ENCODE measurements around the gene PIGX. TPM values are rescaled to one million over a fixed set of nuclear protein-coding genes. Genes with fewer than 3 reads are reported as not detected.

PIGX gene
- total RNA-seq (2014; rRNA removed; shearing (Covaris generic)), result 34.7 and 47.1 TPM in 2 replicates

DNA sequence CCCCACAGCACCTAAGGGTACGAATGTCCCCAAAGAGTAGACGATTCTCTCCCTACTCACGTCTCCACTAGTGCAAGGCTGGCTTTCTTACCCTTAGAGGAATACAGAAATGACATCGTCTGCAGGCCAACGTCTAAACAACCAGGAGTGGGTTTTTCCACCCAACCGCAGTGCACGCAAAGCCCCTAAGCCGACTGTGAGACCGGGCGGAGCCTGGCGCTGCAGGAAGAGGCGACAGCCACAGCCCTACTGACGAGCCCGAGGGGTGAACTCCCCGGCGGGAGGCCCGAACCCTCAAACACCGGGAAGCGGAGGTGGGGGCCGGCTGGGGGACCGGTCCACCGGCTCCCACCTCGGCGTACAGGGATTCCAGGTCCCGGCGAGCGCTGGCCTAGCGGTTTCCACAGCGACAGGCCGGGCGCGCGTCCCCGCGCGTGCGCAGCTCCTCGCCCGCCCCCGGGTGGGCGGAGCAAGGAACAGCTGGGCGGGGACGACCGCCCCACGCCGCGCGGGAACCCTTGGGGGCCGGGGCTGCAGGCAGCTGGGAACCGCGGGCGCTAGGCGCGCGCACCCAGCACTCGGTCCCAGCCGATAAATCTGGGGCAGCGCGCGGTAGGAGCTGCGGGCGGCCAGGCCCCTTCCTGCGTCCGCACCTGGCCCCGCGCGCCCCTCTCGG is at the start of gene PIGX, which contains the start of gene CEP19:
TSS of gene PIGX (plus strand) at position 540 of the 676 bp plus-strand sequence.
TSS of gene CEP19 (minus strand) at position 413 of the 676 bp plus-strand sequence. CDS start 3,593 bp downstream, outside the sequence.
- Histone ChIP-seq H3K4me3 (peak within 1 kb of the TSS; percentile 87), H3K27me3 (no peaks in the 10 kb centered on the region), H3K9me3 (replicated peaks) (no peaks in the 10 kb centered on the region), H3K4me1 (no peaks in the 10 kb centered on the region), H3K27ac (peak within 1 kb of the TSS; percentile 42), H3K36me3 (no peaks in the 10 kb centered on the region)
- peak; percentile 80 to 87 for DNase-seq

GRCh38 chr3:196662711-196663571 is 49.2 kb upstream of the PIGX start:
- Histone ChIP-seq H3K4me1 (peaks cover 22% of the 10 kb centered on the region), H3K27me3 (no peaks in the 10 kb centered on the region), H3K27ac (no peak overlapping the region), H3K36me3 (no peaks in the 10 kb centered on the region), H3K4me3 (no peak overlapping the region), H3K9me3 (replicated peaks) (no peaks in the 10 kb centered on the region)
- no peak for DNase-seq

- Histone ChIP-seq H3K4me1 (peaks cover 20% of the 10 kb centered on the region), H3K27me3 (no peaks in the 10 kb centered on the region), H3K27ac (peak overlapping the region; percentile 71), H3K9me3 (replicated peaks) (no peaks in the 10 kb centered on the region), H3K36me3 (no peaks in the 10 kb centered on the region), H3K4me3 (no peak overlapping the region)
- peak; percentile 95 to 99 for DNase-seq
These were observed 45.9 kb upstream of the PIGX start for GRCh38 chr3:196666001-196666867.

DNA sequence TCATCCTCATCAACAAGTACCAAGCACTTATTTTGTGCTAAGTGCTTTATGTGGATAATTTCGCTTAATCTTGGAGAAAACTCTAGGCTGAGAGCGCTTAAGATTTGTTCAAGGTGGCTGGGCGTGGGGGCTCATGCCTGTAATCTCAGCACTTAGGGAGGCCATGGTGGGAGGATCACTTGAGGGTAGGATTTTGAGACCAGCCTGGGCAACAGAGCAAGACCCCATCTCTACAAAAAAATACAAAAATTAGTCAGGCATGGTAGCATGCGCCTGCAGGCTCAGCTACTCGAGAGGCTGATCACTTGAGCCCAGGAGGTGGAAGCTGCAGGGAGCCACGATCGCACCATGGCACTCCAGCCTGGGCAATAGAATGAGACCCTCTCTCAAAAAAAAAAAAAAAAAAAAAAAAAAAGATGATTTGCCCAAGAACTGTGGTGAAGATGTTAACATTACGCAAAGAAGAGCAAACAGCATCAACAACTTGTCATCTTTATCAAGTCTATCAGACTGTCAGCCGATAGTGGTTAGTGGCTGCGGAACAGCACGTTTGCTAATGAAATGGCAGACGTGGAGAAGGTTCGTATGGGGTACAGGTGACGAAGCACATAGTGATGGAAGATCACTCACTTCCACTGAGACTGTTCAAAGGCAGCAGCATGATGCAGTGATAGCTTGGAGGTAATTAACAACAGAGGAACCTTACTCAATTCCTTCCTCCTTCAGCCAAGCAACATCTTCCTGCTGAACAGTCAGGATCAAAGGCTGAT is 44.9 kb upstream of the PIGX start:
- peaks cover 16% of the 10 kb centered on the region for H3K4me1 ChIP-seq
- H3K27me3 ChIP-seq, result no peaks in the 10 kb centered on the region
- DNase-seq, result no peak
- no peak overlapping the region for H3K27ac ChIP-seq
- H3K4me3 ChIP-seq, result no peak overlapping the region
- H3K36me3 ChIP-seq, result no peaks in the 10 kb centered on the region
- no peaks in the 10 kb centered on the region for H3K9me3 ChIP-seq (replicated peaks)

GRCh38 chr3:196670339-196670738 is 41.8 kb upstream of the PIGX start:
- no peaks in the 10 kb centered on the region; the same call in 1 of the 2 replicates for H3K9me3 ChIP-seq (replicated peaks)
- H3K4me1 ChIP-seq, result peaks cover 13% of the 10 kb centered on the region
- no peak overlapping the region for H3K27ac ChIP-seq
- H3K27me3 ChIP-seq, result no peaks in the 10 kb centered on the region
- H3K36me3 ChIP-seq, result no peaks in the 10 kb centered on the region
- H3K4me3 ChIP-seq, result no peak overlapping the region
- no peak for DNase-seq

GRCh38 chr3:196673632-196674031 is 38.5 kb upstream of the PIGX start:
- H3K4me3 ChIP-seq, result no peak overlapping the region
- H3K27ac ChIP-seq, result no peak overlapping the region
- no peaks in the 10 kb centered on the region for H3K36me3 ChIP-seq
- H3K4me1 ChIP-seq, result no peaks in the 10 kb centered on the region
- no peaks in the 10 kb centered on the region; the same call in 1 of the 2 replicates for H3K27me3 ChIP-seq
- H3K9me3 ChIP-seq (replicated peaks), result no peaks in the 10 kb centered on the region; the same call in 1 of the 2 replicates
- no peak for DNase-seq

DNA sequence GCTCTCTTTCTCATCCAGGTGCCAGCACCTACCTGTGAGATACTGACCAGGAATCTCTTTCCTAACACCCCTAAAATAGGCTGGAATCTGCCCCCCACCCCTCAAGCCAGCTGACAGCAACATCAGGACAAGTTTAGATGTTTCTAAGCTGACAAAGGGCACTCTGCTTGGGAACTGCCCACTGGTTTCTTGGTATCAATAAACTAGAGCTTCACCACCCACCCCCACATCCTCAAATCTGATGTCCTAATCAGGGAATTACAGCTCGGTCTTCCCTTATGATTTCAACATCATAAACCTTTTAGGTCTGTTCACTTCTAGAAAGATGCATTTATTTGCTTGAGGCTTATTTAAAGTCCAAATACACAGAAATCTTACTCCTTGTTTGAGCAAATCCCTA is 34.8 kb upstream of the PIGX start:
- no peak overlapping the region for H3K4me3 ChIP-seq
- DNase-seq, result no peak
- no peaks in the 10 kb centered on the region for H3K36me3 ChIP-seq
- no peaks in the 10 kb centered on the region for H3K4me1 ChIP-seq
- H3K27me3 ChIP-seq, result no peaks in the 10 kb centered on the region; the same call in 1 of the 2 replicates
- no peaks in the 10 kb centered on the region; the same call in 1 of the 2 replicates for H3K9me3 ChIP-seq (replicated peaks)
- H3K27ac ChIP-seq, result no peak overlapping the region

DNA sequence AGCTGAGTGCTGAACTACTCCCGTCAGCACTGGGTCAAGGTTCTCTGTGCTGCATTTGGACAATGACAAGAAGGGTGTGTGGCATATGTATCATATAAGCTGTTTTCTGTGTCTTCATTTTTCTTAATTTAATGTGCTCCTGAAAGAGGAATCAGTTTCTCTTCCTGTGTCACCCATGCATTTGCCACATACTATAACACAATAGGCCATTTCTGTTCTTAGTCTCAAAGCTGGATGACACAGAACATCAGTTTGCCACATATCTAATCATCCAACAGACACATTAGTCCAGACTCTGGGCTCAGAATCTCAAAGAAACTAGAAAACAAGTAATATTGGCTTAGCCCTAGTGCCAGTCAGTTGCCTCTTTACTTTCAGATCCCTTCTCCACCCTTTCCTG is 34.2 kb upstream of the PIGX start:
- no peaks in the 10 kb centered on the region; the same call in 1 of the 2 replicates for H3K27me3 ChIP-seq
- H3K36me3 ChIP-seq, result no peaks in the 10 kb centered on the region
- no peak for DNase-seq
- no peaks in the 10 kb centered on the region; the same call in 1 of the 2 replicates for H3K9me3 ChIP-seq (replicated peaks)
- H3K4me1 ChIP-seq, result no peaks in the 10 kb centered on the region
- H3K27ac ChIP-seq, result no peak overlapping the region
- H3K4me3 ChIP-seq, result no peak overlapping the region

DNA sequence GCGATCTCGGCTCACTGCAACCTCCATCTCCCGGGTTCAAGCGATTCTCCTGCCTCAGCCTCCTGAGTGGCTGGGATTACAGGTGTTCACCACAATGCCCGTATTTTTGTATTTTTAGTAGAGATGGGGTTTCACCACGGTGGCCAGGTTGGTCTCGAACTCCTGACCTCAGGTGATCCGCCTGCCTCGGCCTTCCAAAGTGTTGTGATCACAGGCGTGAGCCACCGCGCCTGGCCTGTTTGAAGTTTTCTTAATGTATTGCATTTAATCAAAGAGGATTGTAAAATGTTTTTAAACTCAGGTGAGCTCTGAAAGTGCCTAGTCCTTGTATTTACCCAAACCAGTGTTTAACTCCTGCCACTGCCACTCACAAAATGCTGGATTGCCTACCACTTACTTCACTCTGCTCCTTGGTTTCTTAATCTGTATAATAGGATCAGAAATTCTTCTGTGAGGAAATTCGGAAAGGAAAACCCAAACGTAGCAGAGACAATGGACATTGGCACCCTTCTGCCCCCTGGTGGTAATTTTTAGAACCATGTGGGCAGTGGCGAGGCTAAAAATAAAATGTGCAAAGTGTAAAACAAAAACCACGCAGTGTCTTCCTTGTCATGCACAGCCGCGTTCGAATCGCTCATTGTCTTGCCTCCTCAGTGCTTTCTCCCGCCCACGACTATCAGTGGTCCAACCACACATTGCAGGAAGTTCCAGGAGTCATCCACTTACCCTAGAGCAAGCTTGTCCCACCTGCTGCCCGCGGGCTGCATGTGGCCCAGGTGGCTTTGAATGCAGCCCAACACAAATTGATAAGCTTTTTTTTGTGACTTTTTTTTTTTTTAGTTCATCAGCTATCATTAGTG is 27.4 kb upstream of the PIGX start:
- Histone ChIP-seq H3K9me3 (replicated peaks) (no peaks in the 10 kb centered on the region), H3K4me3 (no peak overlapping the region), H3K36me3 (no peaks in the 10 kb centered on the region), H3K4me1 (no peaks in the 10 kb centered on the region; the same call in 1 of the 2 replicates), H3K27me3 (no peaks in the 10 kb centered on the region; the same call in 1 of the 2 replicates), H3K27ac (no peak overlapping the region)
- DNase-seq, result peak; percentile 30 to 77

- no peak overlapping the region for H3K27ac ChIP-seq
- no peaks in the 10 kb centered on the region; the same call in 1 of the 2 replicates for H3K27me3 ChIP-seq
- no peaks in the 10 kb centered on the region for H3K9me3 ChIP-seq (replicated peaks)
- no peak for DNase-seq
- H3K4me3 ChIP-seq, result no peak overlapping the region
- H3K36me3 ChIP-seq, result no peaks in the 10 kb centered on the region
- no peaks in the 10 kb centered on the region; the same call in 1 of the 2 replicates for H3K4me1 ChIP-seq
These were observed 25.7 kb upstream of the PIGX start for GRCh38 chr3:196686436-196686835.

GRCh38 chr3:196688349-196688748 is 23.8 kb upstream of the PIGX start:
- Histone ChIP-seq H3K27ac (no peak overlapping the region), H3K36me3 (no peaks in the 10 kb centered on the region), H3K27me3 (no peaks in the 10 kb centered on the region; the same call in 1 of the 2 replicates), H3K4me1 (no peaks in the 10 kb centered on the region; the same call in 1 of the 2 replicates), H3K4me3 (no peak overlapping the region), H3K9me3 (replicated peaks) (no peaks in the 10 kb centered on the region)
- DNase-seq, result no peak

DNA sequence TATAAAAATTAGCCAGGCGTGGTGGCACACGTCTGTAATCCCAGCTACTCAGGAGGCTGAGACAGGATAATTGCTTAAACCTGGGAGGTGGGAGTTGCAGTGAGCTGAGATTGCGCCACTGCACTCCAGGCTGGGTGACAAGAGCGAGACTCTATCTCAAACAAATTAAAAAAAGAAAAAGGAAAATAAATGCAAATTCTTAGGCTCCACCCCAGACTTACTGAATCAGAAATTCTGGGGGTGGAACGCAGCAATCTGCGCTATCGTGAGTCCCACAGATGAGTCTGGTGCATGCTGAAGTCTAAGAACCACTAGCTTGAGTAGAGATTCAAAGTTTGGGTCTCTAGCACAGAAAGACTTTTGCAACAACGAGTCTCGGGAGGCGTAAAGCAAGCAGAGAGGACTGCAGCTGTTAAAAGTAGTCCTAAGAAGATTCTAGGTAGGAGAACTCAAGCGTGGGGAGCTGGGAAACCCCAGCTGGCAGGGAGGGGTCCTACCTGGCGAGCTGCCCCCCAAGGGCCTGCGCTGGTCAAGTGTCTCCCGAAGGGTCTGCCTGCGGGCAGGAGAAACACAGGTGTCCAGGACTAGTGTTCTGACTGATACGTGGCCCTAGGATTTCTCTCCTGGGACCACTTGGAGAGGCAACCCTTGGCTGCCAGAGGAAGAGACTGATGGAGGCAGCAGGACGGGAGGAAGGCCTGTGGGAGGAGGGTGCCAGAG is 22.1 kb upstream of the PIGX start:
- no peak for DNase-seq
- H3K27me3 ChIP-seq, result no peaks in the 10 kb centered on the region; the same call in 1 of the 2 replicates
- no peaks in the 10 kb centered on the region; the same call in 1 of the 2 replicates for H3K4me1 ChIP-seq
- no peak overlapping the region for H3K4me3 ChIP-seq
- no peak overlapping the region for H3K27ac ChIP-seq
- H3K36me3 ChIP-seq, result no peaks in the 10 kb centered on the region
- no peaks in the 10 kb centered on the region for H3K9me3 ChIP-seq (replicated peaks)
